Subcutaneous adipose tissue (tissue), 4 donors: ENCODE measurements around the gene CACNA1A. TPM values are rescaled to one million over a fixed set of nuclear protein-coding genes. Genes with fewer than 3 reads are reported as not detected.

ENCODE experiments used
- total RNA-seq, 4 donors: library from RNA; depleted of rRNA; stranded (reverse); fragments of >200 nt; gene quantifications; one replicate each; pipeline ENCODE4 v1.1.0, GENCODE V29; 2016
- TF ChIP-seq, protein P1 (sequence below): fragments of 450-650 bp; IDR thresholded peaks from one replicate; pipeline ENCODE4 v1.5.1; 2016; ENCODE audit warnings: low read depth, mild to moderate bottlenecking, control low read depth, antibody characterized with exemption, moderate library complexity

Gene CACNA1A
- total RNA-seq, 4 donors from 2014 or later, result 0.44 to 3.9 (median 1.2) TPM

GRCh38 chr19:13330285-13330684 lies 176.0 kb downstream of the CACNA1A start:
- TF ChIP-seq, protein P1, sequence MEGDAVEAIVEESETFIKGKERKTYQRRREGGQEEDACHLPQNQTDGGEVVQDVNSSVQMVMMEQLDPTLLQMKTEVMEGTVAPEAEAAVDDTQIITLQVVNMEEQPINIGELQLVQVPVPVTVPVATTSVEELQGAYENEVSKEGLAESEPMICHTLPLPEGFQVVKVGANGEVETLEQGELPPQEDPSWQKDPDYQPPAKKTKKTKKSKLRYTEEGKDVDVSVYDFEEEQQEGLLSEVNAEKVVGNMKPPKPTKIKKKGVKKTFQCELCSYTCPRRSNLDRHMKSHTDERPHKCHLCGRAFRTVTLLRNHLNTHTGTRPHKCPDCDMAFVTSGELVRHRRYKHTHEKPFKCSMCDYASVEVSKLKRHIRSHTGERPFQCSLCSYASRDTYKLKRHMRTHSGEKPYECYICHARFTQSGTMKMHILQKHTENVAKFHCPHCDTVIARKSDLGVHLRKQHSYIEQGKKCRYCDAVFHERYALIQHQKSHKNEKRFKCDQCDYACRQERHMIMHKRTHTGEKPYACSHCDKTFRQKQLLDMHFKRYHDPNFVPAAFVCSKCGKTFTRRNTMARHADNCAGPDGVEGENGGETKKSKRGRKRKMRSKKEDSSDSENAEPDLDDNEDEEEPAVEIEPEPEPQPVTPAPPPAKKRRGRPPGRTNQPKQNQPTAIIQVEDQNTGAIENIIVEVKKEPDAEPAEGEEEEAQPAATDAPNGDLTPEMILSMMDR, result no peak

DNA sequence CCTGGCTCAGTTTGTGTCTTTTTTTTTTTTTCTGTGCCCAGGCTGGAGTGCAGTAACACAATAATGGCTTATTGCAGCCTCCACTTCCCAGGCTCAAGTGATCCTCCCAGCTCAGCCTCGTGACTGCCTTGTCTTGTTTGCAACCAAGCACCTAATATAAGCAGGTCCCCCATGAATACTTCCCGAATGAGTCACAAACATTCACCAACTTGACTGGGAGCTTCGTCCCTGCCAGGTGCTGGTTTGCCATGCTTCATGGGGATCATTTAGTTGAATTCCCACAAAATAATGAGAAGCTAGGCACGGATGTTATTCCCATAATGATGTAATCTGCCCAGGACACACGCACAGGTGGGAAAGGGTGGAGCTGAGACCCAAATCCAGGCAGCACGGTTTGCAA lies 176.5 kb downstream of the CACNA1A start:
- TF ChIP-seq, protein P1, result no peak

GRCh38 chr19:13328241-13328640 lies 178.0 kb downstream of the CACNA1A start:
- TF ChIP-seq, protein P1, result no peak

DNA sequence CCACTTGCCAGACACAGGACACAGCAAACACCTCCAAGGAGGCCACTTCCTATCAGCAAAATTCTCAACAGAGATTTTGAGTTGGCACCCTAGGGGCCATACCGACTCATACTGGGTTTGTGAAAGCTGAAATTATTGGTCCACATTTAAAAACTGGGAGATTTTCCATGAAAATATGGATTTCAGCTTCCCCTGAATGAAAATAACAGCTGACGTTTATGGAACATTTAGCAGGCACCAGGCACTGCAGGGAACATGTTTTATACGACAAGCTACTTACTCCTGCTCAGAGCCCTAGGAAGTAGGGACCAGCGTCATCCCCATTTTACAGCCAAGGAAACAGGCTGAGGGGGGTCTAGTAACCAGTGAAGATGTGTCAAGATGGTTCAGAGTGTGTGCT lies 186.8 kb downstream of the CACNA1A start:
- TF ChIP-seq, protein P1, result no peak

GRCh38 chr19:13318190-13318589 lies 188.1 kb downstream of the CACNA1A start:
- TF ChIP-seq, protein P1, result no peak

- TF ChIP-seq, protein P1, result no peak
Measured at GRCh38 chr19:13315495-13315894, 190.8 kb downstream of the CACNA1A start.

DNA sequence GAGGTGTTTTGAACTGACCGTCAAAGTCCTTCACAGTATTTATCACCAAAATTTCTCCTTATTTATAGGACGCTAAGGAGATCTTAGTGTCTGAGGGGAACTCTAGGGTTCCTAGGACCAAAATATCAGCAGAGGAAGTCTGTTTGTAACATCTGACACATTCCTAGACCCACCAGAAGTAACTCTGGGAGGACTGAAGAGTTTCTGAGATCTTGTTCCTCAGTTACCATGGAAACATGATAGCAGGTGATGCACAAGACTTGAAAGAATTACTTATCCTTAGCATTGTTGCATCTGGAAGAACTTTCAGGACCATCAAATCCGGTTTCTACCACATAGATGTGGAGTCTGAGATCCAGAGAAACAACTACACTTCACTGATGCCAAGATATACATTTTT lies 191.5 kb downstream of the CACNA1A start:
- TF ChIP-seq, protein P1, result no peak
